Left ventricle myocardium inferior (tissue), 1 donor: ENCODE data around the gene WAC. TPM values are rescaled to one million over a fixed set of nuclear protein-coding genes. Genes with fewer than 3 reads are reported as not detected.
A peak's percentile ranks its signal among the peaks of the same experiment; 100 is the strongest.

Source experiments
- DNase-seq: peaks from one replicate; pipeline ENCODE4 v3.0.0-alpha.2; 2020
- H3K27ac ChIP-seq: fragments of 200-600 bp; replicated peaks from 2 replicates; pipeline ENCODE4 v1.8.0; 2021
- H3K27me3 ChIP-seq: fragments of 200-600 bp; 2 replicates; pipeline ENCODE4 v1.8.0; 2021; ENCODE audit warnings: low read depth
- H3K36me3 ChIP-seq: fragments of 200-600 bp; 2 replicates; pipeline ENCODE4 v1.8.0; 2021
- H3K4me1 ChIP-seq: fragments of 200-600 bp; 2 replicates; pipeline ENCODE4 v1.8.0; 2021
- H3K4me3 ChIP-seq: fragments of 200-600 bp; 2 replicates; pipeline ENCODE4 v1.8.0; 2021; ENCODE audit warnings: mild to moderate bottlenecking, moderate library complexity
- H3K9me3 ChIP-seq: fragments of 200-600 bp; replicated peaks from 2 replicates; pipeline ENCODE4 v1.8.0; 2021
- intact Hi-C: fragments of 100-400 bp; cut with micrococcal nuclease; formaldehyde crosslinking; loops from one replicate; pipeline ENCODE4 v1.11.0; 2022
- total RNA-seq: library from RNA; stranded (reverse); fragmentation: NEBNext Ultra II Directional; extraction: Animal tissue kit (Norgen Biotek cat#: 25700); gene quantifications from one replicate; pipeline ENCODE4 v1.2.1, GENCODE V29; 2021
- TF ChIP-seq, protein P1 (sequence below): fragments of 200-600 bp; IDR thresholded peaks from 2 replicates; pipeline ENCODE4 v1.8.0; 2021; ENCODE audit warnings: antibody characterized with exemption, mild to moderate bottlenecking, borderline replicate concordance
- donor health status: DM: no; HTN: yes; CAD: no; lungs with severe emphysema.

WAC gene
- total RNA-seq, 1 donor from 2014 or later, result 103 TPM

DNA sequence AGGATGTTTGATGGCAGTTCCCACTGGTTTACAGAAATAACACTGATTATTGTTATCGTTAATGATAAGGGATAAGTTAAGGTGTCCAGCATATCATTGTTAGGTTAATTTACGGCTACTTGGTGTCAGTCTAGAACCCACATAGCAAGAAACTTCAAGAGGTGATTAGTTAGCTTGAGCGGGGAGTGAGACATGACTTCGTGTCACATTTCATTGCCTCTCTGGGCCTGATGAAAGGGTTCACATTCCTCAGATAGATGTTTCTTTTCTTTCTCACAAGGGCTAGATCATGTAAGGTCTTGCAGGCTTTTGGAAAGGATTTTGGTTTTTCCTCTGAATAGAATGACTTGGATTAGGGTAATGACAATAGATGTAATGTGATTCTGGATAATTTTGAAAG is 26.7 kb downstream of the WAC start:
- no peaks in the 10 kb centered on the region for H3K9me3 ChIP-seq
- H3K27ac ChIP-seq, result peak overlapping the region; percentile 15
- no peaks in the 10 kb centered on the region for H3K27me3 ChIP-seq
- H3K36me3 ChIP-seq, result peaks cover 11% of the 10 kb centered on the region
- TF ChIP-seq, protein P1, sequence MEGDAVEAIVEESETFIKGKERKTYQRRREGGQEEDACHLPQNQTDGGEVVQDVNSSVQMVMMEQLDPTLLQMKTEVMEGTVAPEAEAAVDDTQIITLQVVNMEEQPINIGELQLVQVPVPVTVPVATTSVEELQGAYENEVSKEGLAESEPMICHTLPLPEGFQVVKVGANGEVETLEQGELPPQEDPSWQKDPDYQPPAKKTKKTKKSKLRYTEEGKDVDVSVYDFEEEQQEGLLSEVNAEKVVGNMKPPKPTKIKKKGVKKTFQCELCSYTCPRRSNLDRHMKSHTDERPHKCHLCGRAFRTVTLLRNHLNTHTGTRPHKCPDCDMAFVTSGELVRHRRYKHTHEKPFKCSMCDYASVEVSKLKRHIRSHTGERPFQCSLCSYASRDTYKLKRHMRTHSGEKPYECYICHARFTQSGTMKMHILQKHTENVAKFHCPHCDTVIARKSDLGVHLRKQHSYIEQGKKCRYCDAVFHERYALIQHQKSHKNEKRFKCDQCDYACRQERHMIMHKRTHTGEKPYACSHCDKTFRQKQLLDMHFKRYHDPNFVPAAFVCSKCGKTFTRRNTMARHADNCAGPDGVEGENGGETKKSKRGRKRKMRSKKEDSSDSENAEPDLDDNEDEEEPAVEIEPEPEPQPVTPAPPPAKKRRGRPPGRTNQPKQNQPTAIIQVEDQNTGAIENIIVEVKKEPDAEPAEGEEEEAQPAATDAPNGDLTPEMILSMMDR, result no peak
- no peak overlapping the region for H3K4me3 ChIP-seq
- peaks cover 72% of the 10 kb centered on the region for H3K4me1 ChIP-seq
- no peak for DNase-seq
- intact Hi-C loops, result no loop called here

DNA sequence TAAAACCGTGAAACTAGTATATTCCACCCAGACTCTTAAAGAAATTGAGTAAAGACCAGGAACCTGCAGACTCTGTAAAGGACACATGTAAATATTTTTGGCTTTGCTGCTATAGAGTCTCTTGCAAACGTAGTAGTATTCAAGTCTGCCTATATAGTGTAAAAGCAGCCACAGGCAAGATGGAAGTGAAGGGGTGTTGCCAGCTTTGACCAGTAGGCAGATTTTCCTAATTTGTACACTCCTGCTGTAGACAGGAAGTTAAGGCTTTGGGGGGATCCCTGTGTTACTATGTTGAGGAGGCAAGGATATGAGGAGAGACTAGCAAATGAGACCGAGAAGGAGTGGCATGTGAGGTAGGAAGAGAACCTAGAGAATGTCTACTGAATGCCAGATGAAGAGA is 27.7 kb downstream of the WAC start:
- H3K4me3 ChIP-seq, result no peak overlapping the region
- intact Hi-C loops, result no loop called here
- peaks cover 72% of the 10 kb centered on the region for H3K4me1 ChIP-seq
- TF ChIP-seq, protein P1, result no peak
- no peak overlapping the region for H3K27ac ChIP-seq
- no peak for DNase-seq
- H3K36me3 ChIP-seq, result peaks cover 11% of the 10 kb centered on the region
- no peaks in the 10 kb centered on the region for H3K27me3 ChIP-seq
- H3K9me3 ChIP-seq, result no peaks in the 10 kb centered on the region

DNA sequence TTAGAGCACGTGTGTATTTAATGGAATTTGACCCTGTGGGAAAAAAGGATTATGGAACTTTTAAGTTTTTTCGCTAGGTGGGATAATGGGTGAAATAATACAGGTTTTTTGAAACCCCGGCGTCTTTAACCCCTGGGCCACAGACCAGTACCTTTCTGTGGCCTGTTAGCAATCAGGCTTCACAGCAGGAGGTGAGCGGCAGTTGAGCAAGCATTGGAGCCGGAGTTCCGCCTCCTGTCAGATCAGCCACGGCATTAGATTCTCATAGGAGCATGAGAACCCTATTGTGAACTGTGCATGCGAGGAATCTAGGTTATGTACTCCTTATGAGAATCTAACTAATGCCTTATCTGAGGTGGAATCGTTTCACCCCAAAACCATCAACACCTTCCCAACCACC is 28.6 kb downstream of the WAC start:
- intact Hi-C loops, result no loop called here
- DNase-seq, result no peak
- Histone ChIP-seq H3K4me1 (peaks cover 72% of the 10 kb centered on the region), H3K9me3 (no peaks in the 10 kb centered on the region), H3K4me3 (no peak overlapping the region), H3K36me3 (peaks cover 11% of the 10 kb centered on the region), H3K27ac (no peak overlapping the region), H3K27me3 (no peaks in the 10 kb centered on the region)
- TF ChIP-seq, protein P1, result no peak

DNA sequence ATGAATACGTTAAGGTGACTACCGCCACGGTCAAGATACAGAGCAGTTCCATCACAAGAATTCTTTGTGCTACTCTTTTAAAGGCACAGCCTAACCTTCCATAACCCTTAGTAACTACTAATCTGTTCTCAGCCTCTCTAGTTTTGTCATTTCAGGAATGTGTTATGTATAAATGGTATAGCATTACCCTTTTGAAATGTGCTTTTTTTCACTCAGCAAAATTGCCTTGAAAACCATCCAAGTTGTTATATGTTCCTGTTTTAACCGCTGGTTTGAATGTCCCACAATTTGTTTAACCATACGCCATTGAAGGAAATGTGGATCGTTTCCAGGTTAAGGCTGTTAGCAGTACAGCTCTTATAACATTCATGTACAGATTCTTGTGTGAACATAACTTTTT is 32.0 kb downstream of the WAC start:
- H3K36me3 ChIP-seq, result peaks cover 11% of the 10 kb centered on the region
- no peaks in the 10 kb centered on the region for H3K9me3 ChIP-seq
- peak overlapping the region; percentile 16 for H3K27ac ChIP-seq

DNA sequence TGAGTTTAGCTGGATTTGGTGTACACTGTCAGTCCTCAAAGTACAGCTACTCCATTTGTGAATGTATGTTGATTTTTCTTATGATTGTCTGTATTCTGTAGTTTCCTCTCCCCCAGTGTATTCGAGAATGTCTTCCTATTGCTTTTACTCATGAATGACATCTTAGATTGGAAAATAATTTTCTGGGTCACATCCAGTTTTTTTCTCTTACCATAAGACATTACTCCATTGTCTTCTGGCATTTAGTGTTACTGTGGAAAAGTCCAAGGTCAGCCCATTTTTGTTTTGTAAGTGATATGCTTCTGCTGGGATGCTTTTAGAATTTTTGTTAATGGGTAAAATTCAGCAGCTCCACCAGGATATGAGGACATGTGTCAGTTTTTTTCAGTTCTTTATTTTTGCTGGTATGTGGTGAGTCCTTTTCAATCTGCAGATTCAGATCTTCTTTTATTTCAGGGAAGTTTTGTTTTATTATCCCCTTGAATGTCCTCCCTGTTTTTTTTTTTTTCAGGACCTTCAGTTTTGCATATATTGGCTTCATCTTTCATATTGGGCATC is 33.6 kb downstream of the WAC start:
- intact Hi-C loops, result no loop called here
- TF ChIP-seq, protein P1, result no peak
- peak overlapping the region; percentile 1 for H3K27ac ChIP-seq

More for the DNA sequence above, 32.0 kb downstream of the WAC start:
- DNase-seq, result no peak
- Histone ChIP-seq H3K27me3 (no peaks in the 10 kb centered on the region), H3K4me1 (peaks cover 72% of the 10 kb centered on the region), H3K4me3 (peak overlapping the region; percentile 5)
- intact Hi-C loops, result no loop called here
- TF ChIP-seq, protein P1, result no peak

More for the DNA sequence above, 33.6 kb downstream of the WAC start:
- Histone ChIP-seq H3K4me3 (no peak overlapping the region), H3K4me1 (peaks cover 78% of the 10 kb centered on the region), H3K27me3 (no peaks in the 10 kb centered on the region), H3K9me3 (no peaks in the 10 kb centered on the region), H3K36me3 (peaks cover 5% of the 10 kb centered on the region)
- no peak for DNase-seq
